ENCODE results near the gene DNAJC1.

DNA sequence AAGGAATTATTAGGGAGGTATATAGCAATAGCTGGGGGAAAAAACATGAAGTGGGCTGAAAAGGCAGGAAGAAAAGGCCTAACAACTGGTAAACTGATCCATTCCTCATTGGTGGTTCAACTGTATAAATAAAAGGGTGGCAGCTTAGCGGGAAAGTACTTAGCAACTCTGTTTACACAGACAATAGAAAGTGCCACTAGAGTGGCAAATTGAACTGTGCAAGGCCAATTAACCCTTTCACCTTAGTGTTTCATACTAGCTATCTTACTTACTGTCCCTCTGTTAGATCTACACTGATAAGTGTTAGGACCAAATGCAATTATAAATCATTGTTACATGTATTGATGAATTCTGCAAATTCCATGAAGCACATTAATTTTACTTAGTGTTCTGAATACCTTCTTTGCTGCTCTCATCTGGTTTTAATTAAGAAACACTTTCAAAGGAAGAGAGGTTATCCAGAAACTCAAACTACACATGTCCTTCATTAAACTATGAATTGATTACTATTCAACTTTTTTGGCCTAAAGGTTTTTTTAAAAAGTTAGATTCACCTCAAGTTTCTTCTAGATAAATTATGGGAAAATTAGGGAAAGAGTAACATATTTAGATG lies 28.0 kb downstream of the DNAJC1 start:
- TF ChIP-seq EZH2 (IDR thresholded peaks at IDR 0.05) (no peak), POLR2AphosphoS5 (IDR thresholded peaks at IDR 0.05; ENCODE audit: borderline replicate concordance, low read depth, low read length) (no peak; the same call in 1 of the 2 replicates), FOXP2 (optimal IDR thresholded peaks at IDR 0.05; ENCODE audit: control extremely low read depth, extremely low read length, insufficient read depth) (no peak)
